IMR-90 (cell line): ENCODE measurements around the gene GRB2. TPM values are rescaled to one million over a fixed set of nuclear protein-coding genes. Genes with fewer than 3 reads are reported as not detected.
A peak's percentile ranks its signal among the peaks of the same experiment; 100 is the strongest.

Experiments used
- ATAC-seq: fragments of 200-7000 bp; cut with Tn5 transposase; 2 replicates; pipeline ENCODE4 v1.9.1; 2020; ENCODE audit warnings: low read depth, mild to moderate bottlenecking, moderate library complexity
- BruUV-seq: library from RNA; stranded (reverse); fragments of 400-500 nt; replicated peaks from 2 replicates; lab custom pipeline; 2021; lab: Mats Ljungman, UMichigan
- CTCF ChIA-PET: fragments of 300-600 bp; formaldehyde crosslinking; extraction: SDS; loops from one replicate; lab custom pipeline; 2021; ENCODE audit warnings: antibody characterized with exemption; lab: Yijun Ruan, JAX
- POLR2A ChIA-PET: fragments of 300-600 bp; sonication (Branson Sonifier 250); formaldehyde crosslinking; loops from one replicate; lab custom pipeline; 2022; ENCODE audit warnings: antibody characterized with exemption; ENCODE audit not compliant: unreplicated experiment; lab: Charles Lee
- DNase-seq: peaks from one replicate; pipeline ENCODE4 v3.0.0; 2013
- H2AFZ ChIP-seq: replicated peaks from 2 replicates; pipeline ENCODE3; 2013; ENCODE audit warnings: low read length, mild to moderate bottlenecking; ENCODE audit not compliant: poor library complexity
- H2AK5ac ChIP-seq: 2 replicates; pipeline ENCODE4 v1.6.1; 2013; ENCODE audit warnings: low read depth, low read length, inconsistent platforms
- H2AK9ac ChIP-seq: replicated peaks from 2 replicates; pipeline ENCODE3; 2013; ENCODE audit warnings: mild to moderate bottlenecking, low read depth, low read length, moderate library complexity; ENCODE audit not compliant: poor library complexity
- H2BK120ac ChIP-seq: 2 replicates; pipeline ENCODE4 v1.6.1; 2013; ENCODE audit warnings: low read depth, low read length, inconsistent platforms
- H2BK15ac ChIP-seq: 3 replicates; pipeline ENCODE4 v1.6.1; 2013; ENCODE audit warnings: low read depth, low read length, inconsistent platforms
- H2BK20ac ChIP-seq: 2 replicates; pipeline ENCODE4 v1.6.1; 2013; ENCODE audit warnings: low read depth, mild to moderate bottlenecking, inconsistent platforms, low read length, moderate library complexity
- H2BK5ac ChIP-seq: 2 replicates; pipeline ENCODE4 v1.6.1; 2013; ENCODE audit warnings: mild to moderate bottlenecking, low read depth, low read length, inconsistent platforms; ENCODE audit not compliant: poor library complexity, severe bottlenecking
- H3K14ac ChIP-seq: replicated peaks from 2 replicates; pipeline ENCODE4 v1.6.1; 2013; ENCODE audit warnings: low read depth, low read length, inconsistent platforms
- H3K18ac ChIP-seq: 2 replicates; pipeline ENCODE4 v1.6.1; 2013; ENCODE audit warnings: low read depth, low read length, control low read depth
- H3K23ac ChIP-seq: 2 replicates; pipeline ENCODE4 v1.6.1; 2013; ENCODE audit warnings: low read depth, low read length, inconsistent platforms
- H3K27ac ChIP-seq: 2 replicates; pipeline ENCODE4 v1.5.1; 2013; ENCODE audit warnings: mild to moderate bottlenecking, control low read depth, low read length; ENCODE audit not compliant: insufficient read depth
- H3K27me3 ChIP-seq: 2 replicates; pipeline ENCODE4 v1.6.1; 2013; ENCODE audit warnings: low read length; ENCODE audit not compliant: control insufficient read depth, insufficient read depth
- H3K36me3 ChIP-seq: 2 replicates; pipeline ENCODE4 v1.6.1; 2013; ENCODE audit warnings: low read length, mixed read lengths; ENCODE audit not compliant: control insufficient read depth, insufficient read depth
- H3K4ac ChIP-seq: 2 replicates; pipeline ENCODE4 v1.6.1; 2013; ENCODE audit warnings: low read depth, low read length, inconsistent platforms
- H3K4me1 ChIP-seq: 2 replicates; pipeline ENCODE4 v1.6.1; 2013; ENCODE audit warnings: low read length, mixed read lengths; ENCODE audit not compliant: control insufficient read depth, insufficient read depth
- H3K4me2 ChIP-seq: 2 replicates; pipeline ENCODE4 v1.6.1; 2013; ENCODE audit warnings: low read depth, mild to moderate bottlenecking, control low read depth, low read length, moderate library complexity
- H3K4me3 ChIP-seq: 2 replicates; pipeline ENCODE4 v1.5.1; 2013; ENCODE audit warnings: low read depth, mild to moderate bottlenecking, control low read depth, low read length, moderate library complexity; ENCODE audit not compliant: insufficient read depth
- H3K56ac ChIP-seq: 2 replicates; pipeline ENCODE4 v1.6.1; 2013; ENCODE audit warnings: low read length, inconsistent platforms; ENCODE audit not compliant: insufficient read depth; ENCODE audit errors: extremely low read depth
- H3K79me1 ChIP-seq, 2 experiments: 2 replicates each; pipeline ENCODE4 v1.6.1; 2013; ENCODE audit warnings: low read length in 2 of 2, inconsistent platforms in 1 of 2, low read depth in 1 of 2
- H3K9ac ChIP-seq: 2 replicates; pipeline ENCODE4 v1.6.1; 2013; ENCODE audit warnings: low read depth, low read length, control low read depth
- H3K9me1 ChIP-seq: 2 replicates; pipeline ENCODE4 v1.6.1; 2013; ENCODE audit warnings: low read length, inconsistent platforms; ENCODE audit not compliant: insufficient read depth
- H3K9me3 ChIP-seq: 2 replicates; pipeline ENCODE4 v1.6.1; 2013; ENCODE audit warnings: low read length; ENCODE audit not compliant: control insufficient read depth, insufficient read depth
- H4K20me1 ChIP-seq: 2 replicates; pipeline ENCODE4 v1.6.1; 2013; ENCODE audit warnings: low read length, inconsistent platforms; ENCODE audit not compliant: insufficient read depth
- H4K5ac ChIP-seq: 2 replicates; pipeline ENCODE4 v1.6.1; 2013; ENCODE audit warnings: mild to moderate bottlenecking, low read depth, low read length, control low read depth
- H4K8ac ChIP-seq, 2 experiments: 2 replicates each; pipeline ENCODE4 v1.6.1; 2013; ENCODE audit warnings: low read depth in 2 of 2, low read length in 2 of 2, control low read depth in 1 of 2, inconsistent platforms in 1 of 2
- H4K91ac ChIP-seq: 2 replicates; pipeline ENCODE4 v1.6.1; 2013; ENCODE audit warnings: low read depth, low read length, inconsistent platforms; ENCODE audit not compliant: insufficient read depth
- CEBPB ChIP-seq: IDR thresholded peaks from 2 replicates; pipeline ENCODE4 v1.6.1; 2012; ENCODE audit warnings: low read depth, low read length, improper control_type of control experiment
- CHD1 ChIP-seq: IDR thresholded peaks from 2 replicates; pipeline ENCODE4 v1.6.1; 2012; ENCODE audit warnings: low read depth, low read length, improper control_type of control experiment
- FOS ChIP-seq: fragments of 150-350 bp; IDR thresholded peaks from 2 replicates; pipeline ENCODE4 v1.6.1; 2016; ENCODE audit warnings: low read depth, low read length
- MAFK ChIP-seq: IDR thresholded peaks from 2 replicates; pipeline ENCODE4 v1.6.1; 2012; ENCODE audit warnings: low read depth, low read length, improper control_type of control experiment
- NFE2L2 ChIP-seq: fragments of 150-350 bp; IDR thresholded peaks from 2 replicates; pipeline ENCODE4 v1.6.1; 2016; ENCODE audit warnings: low read depth, mild to moderate bottlenecking, low read length
- RAD21 ChIP-seq: IDR thresholded peaks from 2 replicates; pipeline ENCODE4 v1.6.1; 2012; ENCODE audit warnings: low read length, improper control_type of control experiment
- RCOR1 ChIP-seq: IDR thresholded peaks from 2 replicates; pipeline ENCODE4 v1.6.1; 2012; ENCODE audit warnings: mild to moderate bottlenecking, low read length, improper control_type of control experiment; ENCODE audit not compliant: insufficient replicate concordance
- WGBS, 2 experiments: methylation state at CpG; one replicate each; pipeline versions ENCODE4 v1.1.5 to v1.1.7; 2013; ENCODE audit warnings: missing lambda C conversion rate in 2 of 2; ENCODE audit not compliant: insufficient read length in 1 of 2; ENCODE audit errors: extremely low coverage in 2 of 2; 5-methylcytosine and 5-hydroxymethylcytosine counted together
- dilution Hi-C: fragments of 300-500 bp; cut with HindIII; formaldehyde crosslinking; loops from one replicate; pipeline ENCODE4 v1.14.3; 2018; ENCODE audit warnings: low sequenced_read_pairs; ENCODE audit not compliant: unreplicated experiment
- in situ Hi-C: fragments of 300-500 bp; cut with MboI; formaldehyde crosslinking; loops from 3 replicates; pipeline ENCODE4 v1.14.3; 2019; ENCODE audit warnings: low sequenced_read_pairs, inconsistent platforms, mixed read lengths
- intact Hi-C: fragments of 100-400 bp; cut with micrococcal nuclease; formaldehyde crosslinking; loops from 2 replicates; pipeline ENCODE4 v1.10.0; 2022
- polyA plus RNA-seq, 3 experiments: library from polyadenylated mRNA; depleted of rRNA; stranded (reverse); fragments of >200 nt; gene quantifications; 2 replicates each; pipeline ENCODE4 v1.2.3, GENCODE V29; 2012; ENCODE audit warnings: low replicate concordance in 1 of 3
- total RNA-seq: library from RNA; depleted of rRNA; stranded (reverse); fragments of >200 nt; gene quantifications from 2 replicates; pipeline ENCODE4 v1.2.3, GENCODE V29; 2012

Gene GRB2
- total and polyA plus RNA-seq, 2 of the 4 experiments (the other 2 are of a cell fraction) = 49.3 to 62.1 TPM

GRCh38 chr17:75313941-75314551, 91.4 kb downstream of the GRB2 start:
- Histone ChIP-seq H4K5ac (no peak overlapping the region), H3K9ac (no peak overlapping the region), H3K27me3 (no peaks in the 10 kb centered on the region), H2AK9ac (peak overlapping the region; percentile 61), H3K9me3 (no peaks in the 10 kb centered on the region), H3K27ac (no peak overlapping the region), H2BK20ac (no peak overlapping the region), H2BK5ac (no peak overlapping the region), H2AFZ (no peak overlapping the region), H3K4me1 (peaks cover 9% of the 10 kb centered on the region; the same call in 1 of the 2 replicates), H3K79me1 (peaks cover 0 to 13% of the 10 kb centered on the region in 2 experiments; a peak in 3 of 4 replicates), H3K4me3 (no peak overlapping the region), H2BK120ac (no peak overlapping the region), H3K18ac (no peak overlapping the region), H4K20me1 (no peaks in the 10 kb centered on the region), H3K23ac (no peak overlapping the region), H3K9me1 (peaks cover 12% of the 10 kb centered on the region), H2BK15ac (no peak overlapping the region), H2AK5ac (no peak overlapping the region), H3K14ac (no peak overlapping the region), H3K4ac (0 out of 2 replicates have a peak overlapping the region, but pooled peaks have one; percentile 3), H3K36me3 (peaks cover 9% of the 10 kb centered on the region; the same call in 1 of the 2 replicates), H4K91ac (no peak overlapping the region), H4K8ac (no peak overlapping the region), H3K4me2 (no peak overlapping the region), H3K56ac (no peak overlapping the region)
- DNase-seq (peak; percentile 20), ATAC-seq (peak; percentile 38; the same call in 1 of the 2 replicates)
- in situ Hi-C loops (no loop called here), intact Hi-C loops (no loop called here), dilution Hi-C loops (no loop called here)
- 72% methylated on average over 5 of the region's 14 CpGs; no CpG with 5 or more reads in 1 of the 2 experiments for WGBS, 2 experiments
- TF ChIP-seq FOS = no peak
- no peak for TF ChIP-seq NFE2L2
- TF ChIP-seq CHD1 = no peak
- TF ChIP-seq MAFK = no peak
- TF ChIP-seq RCOR1 = no peak
- TF ChIP-seq RAD21 = no peak
- TF ChIP-seq CEBPB = no peak
- no TSS peak for BruUV-seq
- CTCF ChIA-PET = no interaction called here
- POLR2A ChIA-PET = no interaction called here
